Transverse colon (tissue), 4 donors: ENCODE results near the gene ANXA10. TPM values are rescaled to one million over a fixed set of nuclear protein-coding genes. Genes with fewer than 3 reads are reported as not detected.

ENCODE experiments used
- DNase-seq: peaks from one replicate; pipeline ENCODE4 v3.0.0-alpha.2; 2019
- H3K27ac ChIP-seq, 4 donors: fragments of 200-600 bp; sonication (generic); 2 replicates each; pipeline ENCODE4 v1.5.1; 2016 to 2018; ENCODE audit warnings: inconsistent platforms in 4 of 4
- H3K27me3 ChIP-seq: fragments of 200-600 bp; sonication (generic); 2 replicates; pipeline ENCODE4 v1.5.1; 2017; ENCODE audit warnings: inconsistent platforms
- H3K36me3 ChIP-seq, 4 donors: fragments of 200-600 bp; sonication (generic); 2 replicates each; pipeline ENCODE4 v1.5.1; 2017 to 2019; ENCODE audit warnings: inconsistent platforms in 4 of 4
- H3K4me1 ChIP-seq, 4 donors: fragments of 200-600 bp; sonication (generic); 2 replicates each; pipeline ENCODE4 v1.5.1; 2017 to 2020; ENCODE audit warnings: inconsistent platforms in 4 of 4
- H3K4me3 ChIP-seq, 4 donors: fragments of 200-600 bp; sonication (generic); 1 replicate in 1 of 4; 2 replicates in 3 of 4; pipeline versions ENCODE4 v1.5.1 to v1.6.1; 2017 to 2019; ENCODE audit warnings: inconsistent platforms in 4 of 4
- H3K9me3 ChIP-seq, 2 donors: fragments of 200-600 bp; sonication (generic); 2 replicates each; pipeline ENCODE4 v1.5.1; 2017 to 2019; ENCODE audit warnings: inconsistent platforms in 2 of 2
- CTCF ChIP-seq, 5 experiments: fragments of 200-600 bp in 3 of 5; fragments of 450-650 bp in 2 of 5; sonication (generic) in 3 of 5; IDR thresholded peaks; 1 replicate in 2 of 5; 2 replicates in 3 of 5; pipeline ENCODE4 v1.5.1; 2016 to 2017; ENCODE audit warnings: antibody characterized with exemption in 5 of 5, inconsistent platforms in 3 of 5, mild to moderate bottlenecking in 2 of 5, moderate library complexity in 1 of 5
- EP300 ChIP-seq: sonication (generic); formaldehyde crosslinking; IDR thresholded peaks from one replicate; pipeline ENCODE4 v1.6.1; 2017; ENCODE audit warnings: antibody characterized with exemption, low read depth
- POLR2A ChIP-seq: fragments of 450-650 bp; IDR thresholded peaks from one replicate; pipeline ENCODE4 v1.6.1; 2016; ENCODE audit warnings: antibody characterized with exemption, mild to moderate bottlenecking, moderate library complexity
- POLR2AphosphoS5 ChIP-seq, 3 donors: sonication (generic); formaldehyde crosslinking; IDR thresholded peaks; one replicate each; pipeline ENCODE4 v1.6.1; 2016; ENCODE audit warnings: antibody characterized with exemption in 3 of 3
- WGBS, 2 donors: methylation state at CpG; one replicate each; pipeline ENCODE4 v1.1.5; 2018; ENCODE audit warnings: low coverage in 1 of 2; 5-methylcytosine and 5-hydroxymethylcytosine counted together
- in situ Hi-C, 4 donors: fragments of 200-750 bp; cut with MboI; loops; one replicate each; pipeline versions ENCODE4 v1.15.0 to v1.15.1; 2017; ENCODE audit warnings: low sequenced_read_pairs in 3 of 4, low pct_ligation_motif_present in 1 of 4, low pct_unique_long_range_greater_than_20kb in 1 of 4
- intact Hi-C: fragments of 100-400 bp; cut with DNase I; formaldehyde crosslinking; loops from one replicate; pipeline ENCODE4 v1.15.1; 2023; ENCODE audit warnings: low total_unique reads
- total RNA-seq, 4 donors: library from RNA; depleted of rRNA; stranded (reverse); fragments of >200 nt; gene quantifications; one replicate each; pipeline ENCODE4 v1.1.0, GENCODE V29; 2016

Gene ANXA10
- total RNA-seq, 4 donors from 2014 or later, result 0.82 TPM; not detected in 3

DNA sequence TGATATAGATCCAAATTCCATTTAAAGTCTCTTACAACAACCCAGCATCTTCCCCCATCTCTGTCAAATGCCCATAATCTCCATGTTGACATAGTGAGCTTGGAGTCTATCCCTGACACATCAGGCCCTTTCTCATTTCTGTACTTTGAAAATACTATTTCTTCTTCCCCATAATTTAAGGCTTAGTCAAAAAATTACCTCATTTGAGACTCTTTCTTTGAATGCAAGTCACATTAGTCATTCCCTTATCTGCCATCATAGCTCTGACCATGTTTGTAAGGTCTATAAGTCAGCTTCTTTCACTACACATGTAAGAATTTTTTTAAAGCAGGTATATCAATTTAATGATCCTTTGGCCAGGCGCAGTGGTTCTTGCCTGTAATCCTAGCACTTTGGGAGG lies 126.3 kb downstream of the ANXA10 start:
- no peak for DNase-seq
- Histone ChIP-seq H3K27me3 (no peaks in the 10 kb centered on the region), H3K27ac (no peak overlapping the region), H3K9me3 (peaks cover 0 to 7% of the 10 kb centered on the region in 2 donors), H3K36me3 (peaks cover 0 to 47% (median 20%) of the 10 kb centered on the region in 4 donors), H3K4me3 (no peak overlapping the region), H3K4me1 (no peaks in the 10 kb centered on the region)
- intact Hi-C loops, result no loop called here
- WGBS, 2 donors, result 96 to 100% methylated on average over 1 of the region's 1 CpG
- in situ Hi-C loops, result no loop called here
- TF ChIP-seq POLR2A (no peak), CTCF (IDR thresholded peaks at IDR 0.05) (no peak)

GRCh38 chr4:168220893-168221292 lies 128.6 kb downstream of the ANXA10 start:
- no peak for DNase-seq
- TF ChIP-seq EP300, result no peak
- TF ChIP-seq POLR2AphosphoS5 (IDR thresholded peaks at IDR 0.05), result no peak
- no peak for TF ChIP-seq CTCF (IDR thresholded peaks at IDR 0.05)
- TF ChIP-seq POLR2A, result no peak
- Histone ChIP-seq H3K4me3 (no peak overlapping the region), H3K27me3 (no peaks in the 10 kb centered on the region), H3K36me3 (peaks cover 0 to 54% (median 20%) of the 10 kb centered on the region in 4 donors), H3K4me1 (no peaks in the 10 kb centered on the region), H3K27ac (no peak overlapping the region), H3K9me3 (peaks cover 0 to 7% of the 10 kb centered on the region in 2 donors)
- intact Hi-C loops (no loop called here), in situ Hi-C loops (no loop called here)

- WGBS, 2 donors, result 35 to 41% methylated on average over 2 of the region's 2 CpGs
- Histone ChIP-seq H3K27me3 (no peaks in the 10 kb centered on the region), H3K27ac (no peak overlapping the region), H3K36me3 (peaks cover 0 to 53% (median 20%) of the 10 kb centered on the region in 4 donors), H3K4me1 (no peaks in the 10 kb centered on the region), H3K4me3 (no peak overlapping the region), H3K9me3 (peaks cover 0 to 7% of the 10 kb centered on the region in 2 donors)
- in situ Hi-C loops, result no loop called here
- intact Hi-C loops, result no loop called here
- no peak for DNase-seq
- TF ChIP-seq POLR2A, result no peak
- TF ChIP-seq CTCF (IDR thresholded peaks at IDR 0.05), result no peak
- no peak for TF ChIP-seq POLR2AphosphoS5 (IDR thresholded peaks at IDR 0.05)
- no peak for TF ChIP-seq EP300
Observed at GRCh38 chr4:168221301-168221700, 129.0 kb downstream of the ANXA10 start.

Other genes with a start within 250 kb of the ANXA10 start
- gene DDX60, start 226.2 kb downstream of the ANXA10 start, total RNA-seq, result 100 to 1,000 TPM in 1 of 4 donors, 10 to 100 TPM in 3; 26.9 to 119 (median 52.5) TPM